ENCODE measurements around the gene S100A11.
"Not testable (repeated sequence)": the region's sequence is repeated elsewhere in the genome, so short reads cannot be mapped to it uniquely, and the experiment has no call there.

Gene S100A11

GRCh38 chr1:152036267-152037216 lies at the start of gene S100A11:
S100A11 (minus strand) TSS chr1:152037004; CDS start chr1:152036915, 89 bp downstream.
- peak; percentile 99 for TF ChIP-seq POLR2A (IDR thresholded peaks at IDR 0.05; ENCODE audit: low read depth, low read length)
- DNase-seq (ENCODE audit: insufficient read length, low spot score) (peak; percentile 67), FAIRE-seq (no peak)

DNA sequence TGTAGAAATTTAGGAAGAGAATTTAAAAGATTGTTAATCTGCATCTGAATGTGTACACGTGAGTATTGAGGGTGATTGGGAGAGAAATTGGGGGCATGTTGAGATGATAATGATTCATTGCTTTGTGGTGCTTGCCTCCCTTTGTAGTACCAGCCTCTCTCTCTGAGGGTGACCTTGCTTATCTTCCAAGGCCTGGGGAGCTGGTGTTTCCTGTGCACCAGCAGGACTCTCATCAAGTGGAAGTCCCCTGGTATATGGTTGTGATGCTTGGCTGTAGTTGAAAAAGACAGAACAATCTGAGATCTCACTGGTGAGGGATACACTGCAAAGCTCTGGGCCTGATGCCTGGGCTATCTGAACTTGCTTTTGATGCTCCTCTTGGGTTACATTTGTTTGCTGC lies 48.0 kb upstream of the S100A11 start:
- no peak for FAIRE-seq
- no peak for DNase-seq (ENCODE audit: insufficient read length, low spot score)
- no peak for TF ChIP-seq POLR2A (IDR thresholded peaks at IDR 0.05; ENCODE audit: low read depth, low read length)

GRCh38 chr1:152081026-152081425 lies 44.2 kb upstream of the S100A11 start:
- not testable (repeated sequence) for FAIRE-seq; DNase-seq (ENCODE audit: insufficient read length, low spot score)

GRCh38 chr1:152080494-152080893 lies 43.7 kb upstream of the S100A11 start:
- not testable (repeated sequence) for FAIRE-seq; DNase-seq (ENCODE audit: insufficient read length, low spot score)

GRCh38 chr1:152078831-152079441 lies 42.1 kb upstream of the S100A11 start:
- FAIRE-seq (no peak), DNase-seq (ENCODE audit: insufficient read length, low spot score) (no peak)
- TF ChIP-seq POLR2A (IDR thresholded peaks at IDR 0.05; ENCODE audit: low read depth, low read length): no peak

DNA sequence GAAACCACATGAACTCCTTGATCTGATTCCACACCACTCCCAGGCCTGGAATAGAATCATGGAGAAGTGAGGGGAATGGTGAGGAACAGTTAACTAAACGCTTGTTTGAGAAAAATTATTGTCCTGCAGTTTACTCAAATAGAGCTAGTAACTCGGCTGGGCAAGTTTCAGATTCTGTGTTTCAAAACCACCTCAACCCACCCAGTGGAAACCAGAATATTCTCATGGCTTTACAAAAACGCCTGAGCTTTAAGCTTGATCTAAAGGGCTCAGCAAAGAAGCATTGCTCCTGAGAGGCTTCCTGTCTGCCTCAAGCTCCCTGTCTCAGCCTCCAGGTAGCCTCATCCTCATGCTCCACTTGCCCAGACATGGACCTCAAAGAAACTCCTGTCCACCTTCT lies 35.5 kb upstream of the S100A11 start:
- FAIRE-seq (no peak), DNase-seq (ENCODE audit: insufficient read length, low spot score) (no peak)
- TF ChIP-seq POLR2A (IDR thresholded peaks at IDR 0.05; ENCODE audit: low read depth, low read length): no peak

DNA sequence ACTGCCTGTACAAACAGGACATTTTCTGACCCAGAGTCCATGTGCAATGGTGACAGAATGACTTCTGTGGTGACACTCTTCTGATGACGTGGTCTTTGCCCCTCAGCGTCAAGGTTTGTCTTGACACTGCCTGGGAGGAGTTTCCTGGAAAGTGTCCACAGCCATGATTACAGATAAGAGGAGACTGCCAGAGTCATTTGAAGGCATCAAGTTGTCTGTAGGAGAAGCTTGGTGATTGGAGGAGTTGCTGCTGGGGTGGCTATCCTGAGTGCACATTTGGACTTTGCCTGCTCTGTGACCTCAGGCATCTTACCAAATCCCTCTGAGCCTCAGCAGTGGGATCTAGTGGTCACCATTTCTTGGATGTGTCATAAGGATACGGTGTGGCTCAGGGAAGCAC lies 34.3 kb upstream of the S100A11 start:
- TF ChIP-seq POLR2A (IDR thresholded peaks at IDR 0.05; ENCODE audit: low read depth, low read length): no peak
- FAIRE-seq (no peak), DNase-seq (ENCODE audit: insufficient read length, low spot score) (no peak)

DNA sequence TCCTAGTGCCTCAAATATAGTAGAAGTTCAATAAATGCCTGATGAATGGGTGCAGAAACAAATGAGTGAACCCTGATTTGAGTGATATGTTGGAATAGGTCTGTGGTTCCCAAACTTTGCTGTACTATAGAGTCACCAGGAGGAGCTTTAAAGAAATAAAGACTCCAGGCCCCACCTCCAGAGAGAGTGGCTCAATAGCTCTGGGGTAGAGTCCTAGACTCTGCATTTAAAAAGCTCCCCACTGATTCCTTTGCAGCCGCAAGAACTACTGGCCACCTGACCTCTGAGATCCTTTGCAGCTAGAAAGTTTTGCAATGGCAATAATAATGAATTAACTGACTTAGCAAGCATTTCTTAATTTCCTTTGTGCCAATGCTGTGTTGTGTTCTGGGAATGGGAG lies 31.1 kb upstream of the S100A11 start:
- no peak for FAIRE-seq
- DNase-seq (ENCODE audit: insufficient read length, low spot score): no peak
- TF ChIP-seq POLR2A (IDR thresholded peaks at IDR 0.05; ENCODE audit: low read depth, low read length): no peak

DNA sequence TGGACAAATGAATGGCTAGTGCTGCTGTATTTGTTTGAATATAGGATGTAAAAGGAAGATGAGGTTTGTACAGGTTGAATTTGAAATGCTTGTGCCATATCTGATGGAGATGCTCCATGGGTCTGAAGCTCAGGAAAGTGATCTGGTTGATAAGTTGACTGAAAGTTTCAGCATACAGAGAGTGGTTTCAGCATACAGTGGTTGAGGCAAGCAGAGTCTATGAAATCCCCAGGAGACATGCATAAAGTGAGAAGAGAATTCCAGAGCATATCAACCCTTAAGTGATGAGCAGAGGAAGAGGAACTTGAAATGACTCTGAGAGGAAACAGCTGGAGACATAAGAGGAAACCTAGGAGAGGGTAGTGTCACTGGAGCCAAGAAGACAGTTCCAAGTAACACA lies 30.3 kb upstream of the S100A11 start:
- FAIRE-seq: no peak
- no peak for DNase-seq (ENCODE audit: insufficient read length, low spot score)
- no peak for TF ChIP-seq POLR2A (IDR thresholded peaks at IDR 0.05; ENCODE audit: low read depth, low read length)

- no peak for DNase-seq (ENCODE audit: insufficient read length, low spot score)
- TF ChIP-seq POLR2A (IDR thresholded peaks at IDR 0.05; ENCODE audit: low read depth, low read length): no peak
- FAIRE-seq: no peak
These were observed 25.1 kb upstream of the S100A11 start for GRCh38 chr1:152061952-152062351.

- TF ChIP-seq POLR2A (IDR thresholded peaks at IDR 0.05; ENCODE audit: low read depth, low read length): no peak
- DNase-seq (ENCODE audit: insufficient read length, low spot score): no peak
- FAIRE-seq: no peak
These were observed 16.6 kb upstream of the S100A11 start for GRCh38 chr1:152053375-152053774.

DNA sequence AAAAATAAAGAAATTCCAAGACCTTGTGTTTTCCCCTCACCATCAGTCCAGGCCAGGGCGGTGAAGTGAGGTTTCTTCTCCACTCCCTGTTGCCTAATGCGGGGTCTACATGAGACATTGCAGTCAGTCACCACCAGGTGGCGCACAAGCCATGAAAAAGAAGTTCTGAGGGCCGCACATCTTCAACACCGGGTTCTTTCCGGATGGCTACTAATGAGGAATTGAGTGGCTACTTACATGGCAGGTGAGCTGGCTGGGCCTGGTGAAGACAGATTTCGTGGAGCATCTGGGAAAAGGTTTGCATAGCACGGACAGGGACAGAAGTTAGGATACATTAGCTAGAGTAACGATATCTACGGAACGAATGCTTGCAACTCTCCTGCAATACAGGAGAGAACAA lies 15.8 kb upstream of the S100A11 start:
- FAIRE-seq (no peak), DNase-seq (ENCODE audit: insufficient read length, low spot score) (peak; percentile 43)
- no peak for TF ChIP-seq POLR2A (IDR thresholded peaks at IDR 0.05; ENCODE audit: low read depth, low read length)

GRCh38 chr1:152050886-152051675 lies 14.3 kb upstream of the S100A11 start:
- no peak for TF ChIP-seq POLR2A (IDR thresholded peaks at IDR 0.05; ENCODE audit: low read depth, low read length)
- FAIRE-seq (no peak), DNase-seq (ENCODE audit: insufficient read length, low spot score) (no peak)

Measured in H54 (cell line).